Vagina (tissue), 2 donors: ENCODE results near the gene ADAM20. TPM values are rescaled to one million over a fixed set of nuclear protein-coding genes. Genes with fewer than 3 reads are reported as not detected.

Experiments used
- DNase-seq, 2 donors: peaks; one replicate each; pipeline ENCODE4 v3.0.0-alpha.2; 2017; ENCODE audit errors: extremely low spot score in 2 of 2
- H3K27ac ChIP-seq: fragments of 200-600 bp; sonication (generic); one replicate; pipeline ENCODE4 v1.5.1; 2019
- H3K27me3 ChIP-seq: fragments of 200-600 bp; sonication (generic); one replicate; pipeline ENCODE4 v1.5.1; 2019
- H3K36me3 ChIP-seq, 2 donors: fragments of 200-600 bp; sonication (generic); one replicate each; pipeline ENCODE4 v1.5.1; 2017 to 2019
- H3K4me1 ChIP-seq: fragments of 200-600 bp; sonication (generic); one replicate; pipeline ENCODE4 v1.5.1; 2019
- H3K4me3 ChIP-seq, 2 donors: fragments of 200-600 bp; sonication (generic); 1 replicate in 1 of 2; 2 replicates in 1 of 2; pipeline ENCODE4 v1.5.1; 2016 to 2019
- H3K9me3 ChIP-seq: fragments of 200-600 bp; sonication (generic); one replicate; pipeline ENCODE4 v1.5.1; 2019
- POLR2A ChIP-seq, 2 donors: fragments of 450-650 bp; IDR thresholded peaks; one replicate each; pipeline ENCODE4 v1.6.1; 2017; ENCODE audit warnings: antibody characterized with exemption in 2 of 2, mild to moderate bottlenecking in 2 of 2, moderate library complexity in 2 of 2
- POLR2AphosphoS5 ChIP-seq, 2 donors: sonication (generic); formaldehyde crosslinking; IDR thresholded peaks; one replicate each; pipeline ENCODE4 v1.9.0; 2017; ENCODE audit warnings: antibody characterized with exemption in 2 of 2, mild to moderate bottlenecking in 2 of 2, low read depth in 1 of 2; ENCODE audit not compliant: insufficient read depth in 1 of 2
- intact Hi-C: fragments of 100-400 bp; cut with DNase I; formaldehyde crosslinking; loops from one replicate; pipeline ENCODE4 v1.15.1; 2023
- total RNA-seq: library from RNA; depleted of rRNA; stranded (reverse); fragments of >200 nt; gene quantifications from one replicate; pipeline ENCODE4 v1.2.3, GENCODE V29; 2016
- TF ChIP-seq, protein P1 (sequence below), 3 experiments: fragments of 450-650 bp in 2 of 3; fragments of 200-600 bp in 1 of 3; sonication (generic) in 1 of 3; IDR thresholded peaks; one replicate each; pipeline ENCODE4 v1.5.1; 2017 to 2019; ENCODE audit warnings: antibody characterized with exemption in 3 of 3, mild to moderate bottlenecking in 2 of 3, moderate library complexity in 2 of 3

ADAM20 gene
- total RNA-seq, 1 donor from 2014 or later, result 1.2 TPM

GRCh38 chr14:70536830-70537229 lies 2.0 kb upstream of the ADAM20 start:
- Histone ChIP-seq H3K27ac (no peak overlapping the region), H3K9me3 (no peaks in the 10 kb centered on the region), H3K36me3 (no peaks in the 10 kb centered on the region), H3K27me3 (no peaks in the 10 kb centered on the region), H3K4me1 (no peaks in the 10 kb centered on the region), H3K4me3 (no peak overlapping the region)
- intact Hi-C loops, result no loop called here
- TF ChIP-seq, protein P1, sequence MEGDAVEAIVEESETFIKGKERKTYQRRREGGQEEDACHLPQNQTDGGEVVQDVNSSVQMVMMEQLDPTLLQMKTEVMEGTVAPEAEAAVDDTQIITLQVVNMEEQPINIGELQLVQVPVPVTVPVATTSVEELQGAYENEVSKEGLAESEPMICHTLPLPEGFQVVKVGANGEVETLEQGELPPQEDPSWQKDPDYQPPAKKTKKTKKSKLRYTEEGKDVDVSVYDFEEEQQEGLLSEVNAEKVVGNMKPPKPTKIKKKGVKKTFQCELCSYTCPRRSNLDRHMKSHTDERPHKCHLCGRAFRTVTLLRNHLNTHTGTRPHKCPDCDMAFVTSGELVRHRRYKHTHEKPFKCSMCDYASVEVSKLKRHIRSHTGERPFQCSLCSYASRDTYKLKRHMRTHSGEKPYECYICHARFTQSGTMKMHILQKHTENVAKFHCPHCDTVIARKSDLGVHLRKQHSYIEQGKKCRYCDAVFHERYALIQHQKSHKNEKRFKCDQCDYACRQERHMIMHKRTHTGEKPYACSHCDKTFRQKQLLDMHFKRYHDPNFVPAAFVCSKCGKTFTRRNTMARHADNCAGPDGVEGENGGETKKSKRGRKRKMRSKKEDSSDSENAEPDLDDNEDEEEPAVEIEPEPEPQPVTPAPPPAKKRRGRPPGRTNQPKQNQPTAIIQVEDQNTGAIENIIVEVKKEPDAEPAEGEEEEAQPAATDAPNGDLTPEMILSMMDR (IDR thresholded peaks at IDR 0.05), result no peak
- DNase-seq, result no peak

GRCh38 chr14:70530417-70530816 lies 4.4 kb downstream of the ADAM20 start:
- Histone ChIP-seq H3K27me3 (no peaks in the 10 kb centered on the region), H3K27ac (no peak overlapping the region), H3K9me3 (no peaks in the 10 kb centered on the region), H3K36me3 (no peaks in the 10 kb centered on the region), H3K4me1 (no peaks in the 10 kb centered on the region), H3K4me3 (no peak overlapping the region)
- no peak for DNase-seq
- intact Hi-C loops, result no loop called here
- TF ChIP-seq, protein P1 (IDR thresholded peaks at IDR 0.05), result no peak
- no peak for TF ChIP-seq POLR2A (IDR thresholded peaks at IDR 0.05)
- no peak for TF ChIP-seq POLR2AphosphoS5 (IDR thresholded peaks at IDR 0.05; ENCODE audit: insufficient read depth in 1 of 2, low read depth in 1 of 2)

DNA sequence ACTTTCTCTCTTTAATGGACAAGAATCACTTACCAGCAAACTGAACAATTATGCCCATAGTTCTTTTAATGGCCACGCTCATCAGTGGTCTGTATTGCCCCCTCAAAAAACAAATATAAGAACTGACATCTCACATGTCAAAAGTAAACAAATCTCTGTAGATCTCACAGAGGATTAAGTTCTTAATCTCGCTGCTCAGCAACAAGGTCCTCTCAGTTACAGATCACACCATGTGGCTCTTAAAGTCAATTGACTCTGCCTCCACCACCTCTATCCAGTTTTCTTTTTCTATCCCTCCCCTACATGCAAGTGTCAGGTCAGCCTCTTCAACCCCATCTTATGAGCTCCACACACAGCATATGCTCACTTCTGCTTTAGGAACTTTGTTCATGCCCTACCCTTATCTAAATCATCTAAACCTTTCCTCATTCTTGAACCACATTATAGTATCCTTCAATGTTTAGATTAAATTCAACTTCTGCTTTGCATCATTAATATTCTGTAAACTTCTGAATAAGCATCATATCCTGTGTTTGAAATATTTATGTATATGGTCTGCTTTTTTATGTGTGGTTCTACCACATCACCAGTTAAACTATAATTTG lies 7.2 kb downstream of the ADAM20 start:
- Histone ChIP-seq H3K9me3 (no peaks in the 10 kb centered on the region), H3K4me1 (no peaks in the 10 kb centered on the region), H3K27me3 (no peaks in the 10 kb centered on the region), H3K27ac (no peak overlapping the region), H3K4me3 (no peak overlapping the region), H3K36me3 (peaks cover 0 to 9% of the 10 kb centered on the region in 2 donors)
- TF ChIP-seq, protein P1 (IDR thresholded peaks at IDR 0.05), result no peak
- TF ChIP-seq POLR2A (IDR thresholded peaks at IDR 0.05) (no peak), POLR2AphosphoS5 (IDR thresholded peaks at IDR 0.05; ENCODE audit: insufficient read depth in 1 of 2, low read depth in 1 of 2) (no peak)
- no peak for DNase-seq
- intact Hi-C loops, result no loop called here

DNA sequence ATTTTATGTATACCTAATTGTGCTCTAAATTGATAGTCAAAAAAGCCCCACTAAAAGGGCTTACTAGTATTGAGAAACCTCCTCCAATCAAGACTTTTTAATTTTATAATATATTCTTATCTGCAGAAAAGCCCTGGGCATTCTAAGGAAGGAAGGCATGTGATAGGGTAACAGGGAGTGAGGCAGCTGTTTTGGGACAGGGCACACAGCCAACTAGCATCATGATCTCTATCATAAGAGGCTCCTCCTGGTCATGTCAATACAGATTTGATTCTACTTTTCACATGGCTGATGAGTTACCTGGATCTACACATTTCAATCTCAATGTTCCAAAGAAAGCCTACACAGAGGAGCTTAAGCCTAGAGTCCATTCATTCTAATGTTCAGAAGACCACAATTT lies 9.1 kb downstream of the ADAM20 start:
- Histone ChIP-seq H3K27me3 (no peaks in the 10 kb centered on the region), H3K27ac (no peak overlapping the region), H3K9me3 (peaks cover 4% of the 10 kb centered on the region), H3K36me3 (peaks cover 0 to 9% of the 10 kb centered on the region in 2 donors), H3K4me3 (no peak overlapping the region), H3K4me1 (no peaks in the 10 kb centered on the region)
- intact Hi-C loops, result no loop called here
- TF ChIP-seq, protein P1 (IDR thresholded peaks at IDR 0.05), result no peak
- no peak for TF ChIP-seq POLR2AphosphoS5 (IDR thresholded peaks at IDR 0.05; ENCODE audit: insufficient read depth in 1 of 2, low read depth in 1 of 2)
- TF ChIP-seq POLR2A (IDR thresholded peaks at IDR 0.05), result no peak
- DNase-seq, result no peak

GRCh38 chr14:70515811-70516210 lies 19.0 kb downstream of the ADAM20 start:
- Histone ChIP-seq H3K4me1 (no peaks in the 10 kb centered on the region), H3K27ac (no peak overlapping the region), H3K4me3 (no peak overlapping the region), H3K36me3 (no peaks in the 10 kb centered on the region), H3K27me3 (no peaks in the 10 kb centered on the region), H3K9me3 (peaks cover 9% of the 10 kb centered on the region)
- no peak for TF ChIP-seq POLR2A (IDR thresholded peaks at IDR 0.05)
- TF ChIP-seq, protein P1 (IDR thresholded peaks at IDR 0.05), result no peak
- TF ChIP-seq POLR2AphosphoS5 (IDR thresholded peaks at IDR 0.05; ENCODE audit: insufficient read depth in 1 of 2, low read depth in 1 of 2), result no peak
- intact Hi-C loops, result no loop called here
- no peak for DNase-seq
